Transverse colon (tissue), 4 donors: ENCODE results near the gene SPEN.

Experiments used
- CTCF ChIP-seq, 5 experiments: fragments of 200-600 bp in 3 of 5; fragments of 450-650 bp in 2 of 5; sonication (generic) in 3 of 5; IDR thresholded peaks; 1 replicate in 2 of 5; 2 replicates in 3 of 5; pipeline ENCODE4 v1.5.1; 2016 to 2017; ENCODE audit warnings: antibody characterized with exemption in 5 of 5, inconsistent platforms in 3 of 5, mild to moderate bottlenecking in 2 of 5, moderate library complexity in 1 of 5
- POLR2AphosphoS5 ChIP-seq, 3 donors: sonication (generic); formaldehyde crosslinking; IDR thresholded peaks; one replicate each; pipeline ENCODE4 v1.6.1; 2016; ENCODE audit warnings: antibody characterized with exemption in 3 of 3

GRCh38 chr1:15883326-15883725 is 35.8 kb downstream of the SPEN start:
- no peak for TF ChIP-seq CTCF (IDR thresholded peaks at IDR 0.05)
- no peak for TF ChIP-seq POLR2AphosphoS5 (IDR thresholded peaks at IDR 0.05)
